ENCODE measurements around the gene SLX4IP.

- TF ChIP-seq YY1 (IDR thresholded peaks at IDR 0.05; ENCODE audit: extremely low read depth, insufficient replicate concordance, low read depth, low read length) (no peak), POLR2A (IDR thresholded peaks at IDR 0.05; ENCODE audit: borderline replicate concordance, extremely low read depth, insufficient read depth, insufficient read length) (no peak), CTCF (IDR thresholded peaks at IDR 0.05 in 2 of 3, conservative IDR thresholded peaks at IDR 0.05 in 1 of 3; ENCODE audit: borderline replicate concordance in 1 of 3, insufficient read depth in 1 of 3, low read depth in 2 of 3, low read length in 2 of 3) (no peak), POLR2AphosphoS5 (IDR thresholded peaks at IDR 0.05; ENCODE audit: low read depth, low read length) (no peak)
Observed at GRCh38 chr20:10571313-10571815, 136.3 kb downstream of the SLX4IP start.

Data from HCT116 (cell line).